GM18517 (cell line): ENCODE measurements around the gene GOLGA6L25.
"Not testable (repeated sequence)": the region's sequence is repeated elsewhere in the genome, so short reads cannot be mapped to it uniquely, and the experiment has no call there.

Experiments used
- ATAC-seq: cut with Tn5 transposase; IDR thresholded peaks from one replicate; pipeline ENCODE4 v1.9.1; 2021; ENCODE audit warnings: mild to moderate bottlenecking, moderate library complexity; ENCODE audit not compliant: unreplicated experiment

The GOLGA6L25 gene, protein sequence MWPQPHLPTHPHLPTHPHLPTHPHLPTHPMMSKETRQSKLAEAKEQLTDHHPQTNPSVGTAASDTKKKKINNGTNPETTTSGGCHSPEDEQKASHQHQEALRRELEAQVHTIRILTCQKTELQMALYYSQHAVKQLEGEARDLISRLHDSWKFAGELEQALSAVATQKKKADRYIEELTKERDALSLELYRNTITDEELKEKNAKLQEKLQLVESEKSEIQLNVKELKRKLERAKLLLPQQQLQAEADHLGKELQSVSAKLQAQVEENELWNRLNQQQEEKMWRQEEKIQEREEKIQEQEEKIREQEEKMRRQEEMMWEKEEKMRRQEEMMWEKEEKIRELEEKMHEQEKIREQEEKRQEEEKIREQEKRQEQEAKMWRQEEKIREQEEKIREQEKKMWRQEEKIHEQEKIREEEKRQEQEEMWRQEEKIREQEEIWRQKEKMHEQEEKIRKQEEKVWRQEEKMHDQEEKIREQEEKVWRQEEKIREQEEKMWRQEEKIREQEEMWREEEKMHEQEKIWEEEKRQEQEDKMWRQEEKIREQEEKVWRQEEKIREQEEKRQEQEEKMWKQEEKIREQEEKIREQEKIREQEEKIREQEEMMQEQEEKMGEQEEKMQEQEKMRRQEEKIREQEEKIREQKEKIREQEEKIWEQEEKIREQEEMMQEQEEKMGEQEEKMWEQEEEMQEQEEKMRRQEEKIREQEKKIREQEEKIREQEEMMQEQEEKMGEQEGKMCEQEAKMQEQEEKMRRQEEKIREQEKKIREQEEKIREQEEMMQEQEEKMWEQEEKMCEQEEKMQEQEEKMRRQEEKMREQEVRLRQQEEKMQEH

DNA sequence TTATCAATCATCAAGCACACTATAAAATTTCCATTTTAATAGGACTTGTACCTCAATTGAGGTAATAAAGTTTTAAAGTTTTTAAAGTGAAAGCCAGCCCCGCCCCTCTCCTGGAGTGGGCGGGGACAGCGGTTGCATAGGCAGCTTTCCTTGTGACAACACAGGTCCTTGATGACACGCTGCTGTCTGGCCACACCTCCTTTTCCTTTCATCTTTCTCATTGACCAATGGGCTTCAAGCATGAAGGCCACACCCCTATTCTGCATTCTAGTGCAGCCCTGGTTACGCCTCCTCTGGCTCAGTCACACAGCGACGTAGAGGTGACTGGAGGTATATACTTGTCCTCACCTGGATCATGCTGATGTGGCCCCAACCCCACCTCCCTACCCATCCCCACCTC is at the start of gene GOLGA6L25:
GOLGA6L25 (plus strand) TSS at position 301 of the 400 bp plus-strand sequence; CDS start at position 362, 61 bp downstream.
- not testable (repeated sequence) for ATAC-seq

DNA sequence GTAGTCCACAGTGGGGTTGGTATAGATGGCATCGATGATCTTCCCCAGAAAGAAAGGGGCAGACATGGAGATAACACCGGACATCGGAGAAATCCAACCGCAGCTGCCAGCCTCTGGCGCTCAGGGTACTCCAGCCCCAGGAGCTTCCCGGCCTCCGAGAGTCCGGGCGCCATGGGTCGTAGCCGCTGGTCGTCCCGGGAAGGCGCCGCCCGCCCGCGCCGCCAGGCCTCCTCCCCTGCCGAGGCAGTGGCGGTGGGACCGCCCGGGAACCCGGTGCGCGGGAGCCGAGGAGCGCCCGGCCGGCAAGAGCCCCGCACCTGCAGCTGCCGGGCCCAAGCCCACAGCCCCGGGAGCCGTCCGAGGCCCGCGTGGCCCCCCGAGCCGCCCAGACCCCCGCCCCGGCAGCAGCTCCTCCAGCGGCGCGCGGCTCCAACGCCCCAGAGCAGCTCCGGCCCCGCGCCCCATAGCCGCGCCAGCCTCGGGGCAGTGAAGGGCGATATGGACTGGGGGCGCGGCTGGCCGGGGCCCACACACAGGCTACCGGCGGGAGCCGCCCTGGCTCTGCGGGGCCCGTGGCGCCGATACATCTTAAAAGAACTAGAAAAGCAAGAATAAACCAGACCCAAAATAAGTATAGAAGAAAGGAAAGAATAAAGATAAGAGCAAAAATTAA is 45.0 kb upstream of the GOLGA6L25 start:
- not testable (repeated sequence) for ATAC-seq

DNA sequence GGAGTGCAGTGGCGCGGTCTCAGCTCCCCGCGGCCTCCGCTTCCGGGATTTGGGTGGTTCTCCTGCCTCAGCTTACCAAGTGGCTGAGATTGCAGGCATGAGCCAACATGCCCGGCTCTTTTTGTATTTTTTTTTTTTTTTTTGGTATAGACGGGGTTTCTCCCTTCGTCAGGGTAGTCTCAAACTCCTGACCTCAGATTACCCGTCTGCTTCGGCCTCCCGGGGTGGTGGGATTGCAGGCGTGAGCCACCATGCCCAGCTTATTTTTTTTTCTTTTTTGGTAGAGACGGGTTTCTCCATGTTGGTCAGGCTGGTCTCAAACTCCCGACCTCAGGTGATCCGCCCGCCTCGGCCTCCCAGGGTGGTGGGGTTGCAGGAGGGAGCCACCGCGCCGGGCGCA is 39.2 kb upstream of the GOLGA6L25 start:
- not testable (repeated sequence) for ATAC-seq

DNA sequence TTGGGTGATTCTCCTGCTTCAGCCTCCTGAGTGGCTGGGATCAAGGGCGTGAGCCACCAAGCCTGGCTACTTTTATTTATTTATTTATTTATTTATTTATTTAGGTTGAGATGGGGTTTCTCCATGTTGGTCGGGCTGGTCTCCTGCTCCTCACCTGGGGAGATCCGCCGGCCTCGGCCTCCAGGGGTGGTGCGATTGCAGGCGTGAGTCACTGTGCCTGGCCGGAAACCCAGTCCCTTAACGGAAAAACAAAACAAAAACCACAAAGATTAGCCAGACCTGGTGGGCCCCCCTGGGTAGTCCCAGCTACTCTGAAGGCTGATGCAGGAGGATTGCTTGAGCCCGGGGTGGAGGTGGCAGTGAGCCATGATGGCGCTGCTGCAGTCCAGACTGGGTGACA is 38.2 kb upstream of the GOLGA6L25 start:
- not testable (repeated sequence) for ATAC-seq

DNA sequence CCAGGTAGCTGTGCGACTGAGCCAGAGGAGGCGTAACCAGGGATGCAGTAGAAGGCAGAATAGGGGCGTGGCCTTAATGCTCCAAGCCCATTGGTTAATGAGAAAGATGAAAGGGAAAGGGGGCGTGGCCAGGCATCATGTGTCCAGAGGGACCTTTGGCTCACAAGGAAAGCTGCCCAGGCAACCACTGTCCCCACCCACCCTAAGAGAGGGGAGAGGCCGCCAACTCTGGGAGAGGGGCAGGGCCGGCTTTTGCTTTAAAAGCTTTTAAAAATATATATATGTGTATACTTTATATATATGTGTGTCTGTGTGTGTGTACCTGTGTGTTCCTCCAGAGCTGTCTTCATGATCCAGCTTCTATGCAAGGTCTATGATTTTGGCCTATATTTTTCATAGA is 20.4 kb upstream of the GOLGA6L25 start, which contains the start of gene GOLGA8G:
GOLGA8G (minus strand) TSS at position 18 of the 400 bp plus-strand sequence. CDS start 62 bp downstream, outside the sequence.
- not testable (repeated sequence) for ATAC-seq

DNA sequence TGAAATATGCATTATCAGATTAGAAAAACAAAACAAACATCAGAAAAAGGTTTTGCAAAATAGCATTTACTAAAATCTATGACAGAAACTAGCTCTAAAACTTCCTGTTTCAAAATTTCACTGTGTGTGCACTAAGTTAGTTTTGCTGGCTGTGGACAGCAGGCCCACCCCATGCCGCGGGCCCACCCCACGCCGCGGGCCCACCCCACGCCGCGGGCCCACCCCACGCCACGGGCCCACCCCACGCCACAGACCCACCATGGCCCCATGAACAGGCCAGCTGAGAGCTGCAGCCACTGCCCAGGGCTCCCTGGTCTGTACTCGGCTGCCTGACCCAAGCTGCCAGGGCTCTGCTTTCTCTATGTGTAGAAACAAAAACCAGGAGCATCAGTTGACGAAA is 20.0 kb downstream of the GOLGA6L25 start:
- not testable (repeated sequence) for ATAC-seq

DNA sequence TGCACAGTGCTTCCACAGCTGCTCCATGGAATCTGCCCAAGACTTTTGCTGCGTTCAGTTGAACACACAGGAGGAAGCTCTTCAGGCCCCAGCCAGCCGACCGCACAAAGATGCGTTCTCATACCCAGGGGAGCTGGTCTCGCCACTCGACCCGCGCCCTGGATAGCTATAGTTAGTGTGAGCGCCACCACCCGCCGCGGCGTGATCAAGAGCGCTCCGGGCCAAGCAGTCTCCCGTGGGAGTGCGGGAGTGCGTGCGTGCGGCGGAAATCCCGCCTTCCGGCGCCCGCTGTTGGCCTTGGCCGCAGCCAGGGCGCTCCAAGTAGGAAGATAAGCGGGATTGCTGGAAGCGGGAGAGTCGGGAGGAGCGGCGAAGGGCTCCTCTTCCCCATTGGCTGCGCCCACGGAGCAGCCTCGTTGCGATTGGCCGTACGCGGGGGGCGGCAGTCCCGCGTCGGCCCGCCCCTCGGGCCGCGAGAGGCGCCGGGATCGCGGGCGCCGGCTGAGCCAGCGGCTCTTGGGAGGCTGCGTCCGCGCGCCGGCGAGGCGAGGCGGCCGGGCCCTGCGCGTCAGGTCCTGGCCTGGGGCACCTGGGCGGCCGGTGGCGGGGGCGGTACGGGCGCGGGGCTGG is 35.7 kb downstream of the GOLGA6L25 start:
- ATAC-seq, result not testable (repeated sequence)

DNA sequence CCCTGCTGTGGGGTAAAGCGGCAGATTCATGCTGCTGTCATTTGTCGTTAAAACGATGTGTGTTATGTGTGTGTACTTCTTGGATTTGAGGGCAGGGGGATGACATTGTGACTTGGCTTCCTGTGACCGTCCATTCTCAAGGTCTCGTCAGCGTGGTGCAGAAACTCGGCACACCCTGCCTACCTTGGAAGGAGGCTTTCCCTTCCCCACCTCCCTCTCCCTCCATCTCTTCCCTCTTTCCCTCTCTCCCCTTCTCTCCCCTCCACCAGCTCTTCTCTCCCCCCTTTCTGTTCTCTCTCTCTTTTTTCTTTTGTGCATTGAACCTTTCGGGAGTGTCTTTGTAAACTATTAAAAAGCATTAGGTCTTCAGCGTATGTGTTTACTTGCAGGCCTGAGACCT is 36.4 kb downstream of the GOLGA6L25 start:
- not testable (repeated sequence) for ATAC-seq

DNA sequence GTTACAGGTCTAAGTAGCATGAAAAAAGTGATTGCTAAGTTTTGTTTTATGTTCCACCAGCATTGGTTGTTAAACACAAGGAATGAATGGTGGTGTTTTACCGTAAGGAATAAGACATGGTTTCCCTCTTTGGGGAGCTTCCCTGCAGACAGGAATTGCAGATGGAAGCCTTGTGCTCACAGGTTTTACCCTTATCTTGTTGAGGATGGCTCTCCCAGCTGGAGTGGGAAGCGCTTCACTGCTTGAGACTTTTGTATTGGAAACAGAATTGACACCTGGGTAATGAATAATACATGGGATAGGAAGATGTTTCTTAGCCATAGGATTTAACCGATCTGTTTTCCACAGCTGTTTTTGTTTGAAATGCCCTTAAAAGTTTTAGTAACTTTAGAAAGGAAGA is 39.0 kb downstream of the GOLGA6L25 start:
- ATAC-seq, result not testable (repeated sequence)

DNA sequence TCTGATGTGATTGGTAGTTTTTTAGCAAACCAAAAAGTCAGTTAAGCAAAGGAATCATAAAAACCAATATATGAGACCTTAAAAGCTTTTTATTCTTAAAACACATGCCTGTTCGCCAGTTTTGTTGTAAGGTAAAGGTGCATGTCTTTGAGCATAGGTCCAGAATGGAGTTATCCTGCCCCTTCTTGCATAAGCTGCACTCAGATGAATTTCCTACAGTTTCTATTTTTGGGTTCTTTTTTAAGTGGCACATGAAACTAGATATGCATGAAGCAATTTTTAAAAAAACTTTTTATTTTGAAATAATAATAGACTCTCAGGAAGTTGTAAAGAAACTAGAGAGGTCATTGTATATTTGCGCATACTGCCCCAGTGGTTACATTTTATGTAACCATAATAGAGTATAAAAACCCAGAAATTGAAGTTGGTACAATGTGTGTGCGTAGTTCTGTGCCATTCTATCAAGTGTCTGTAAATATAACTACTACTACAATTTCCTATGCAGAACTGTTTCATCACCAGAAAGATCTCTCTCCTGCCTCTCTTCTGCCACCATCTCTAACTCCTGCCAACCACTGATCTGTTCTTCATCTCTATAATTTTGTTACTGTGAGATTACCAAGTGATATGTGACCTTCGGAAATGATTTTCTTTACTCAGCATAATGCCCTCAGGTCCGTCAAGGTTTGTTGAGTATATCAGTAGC is 40.2 kb downstream of the GOLGA6L25 start:
- not testable (repeated sequence) for ATAC-seq

DNA sequence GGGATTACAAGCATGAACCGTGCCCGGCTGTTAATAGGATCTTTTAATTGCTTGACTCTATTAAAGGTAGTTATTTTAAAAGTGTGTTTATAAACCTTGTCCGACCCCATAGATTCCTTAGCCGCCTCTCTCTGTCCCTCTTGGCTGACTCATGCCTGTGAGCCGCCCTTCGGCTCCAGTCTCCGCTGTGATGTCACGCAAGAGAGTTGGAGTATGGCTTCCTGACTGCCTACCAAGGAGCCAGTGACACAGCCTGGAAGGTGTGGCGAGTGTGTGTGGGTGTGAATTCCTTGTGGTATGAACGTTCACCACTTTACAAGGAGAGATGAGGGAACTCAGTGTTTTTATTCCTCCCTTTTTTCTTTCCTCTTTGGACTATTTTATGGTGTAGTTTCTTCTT is 44.1 kb downstream of the GOLGA6L25 start:
- not testable (repeated sequence) for ATAC-seq

DNA sequence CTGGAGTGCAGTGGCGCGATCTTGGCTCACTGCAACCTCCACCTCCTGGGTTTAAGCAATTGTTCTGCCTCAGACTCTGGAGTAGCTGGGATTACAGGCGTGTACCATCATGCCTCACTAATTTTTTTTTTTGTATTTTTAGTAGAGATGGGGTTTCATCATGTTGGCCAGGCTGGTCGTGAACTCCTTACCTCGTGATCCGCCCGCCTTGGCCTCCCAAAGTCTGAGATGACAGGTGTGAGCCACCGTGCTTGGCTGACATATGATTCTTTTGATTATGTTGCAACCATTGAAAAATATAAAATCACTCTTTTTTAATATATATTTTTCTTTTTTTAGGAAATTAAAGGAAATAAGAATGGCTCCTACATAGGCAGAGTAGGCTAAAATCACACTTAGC is 44.8 kb downstream of the GOLGA6L25 start:
- not testable (repeated sequence) for ATAC-seq

DNA sequence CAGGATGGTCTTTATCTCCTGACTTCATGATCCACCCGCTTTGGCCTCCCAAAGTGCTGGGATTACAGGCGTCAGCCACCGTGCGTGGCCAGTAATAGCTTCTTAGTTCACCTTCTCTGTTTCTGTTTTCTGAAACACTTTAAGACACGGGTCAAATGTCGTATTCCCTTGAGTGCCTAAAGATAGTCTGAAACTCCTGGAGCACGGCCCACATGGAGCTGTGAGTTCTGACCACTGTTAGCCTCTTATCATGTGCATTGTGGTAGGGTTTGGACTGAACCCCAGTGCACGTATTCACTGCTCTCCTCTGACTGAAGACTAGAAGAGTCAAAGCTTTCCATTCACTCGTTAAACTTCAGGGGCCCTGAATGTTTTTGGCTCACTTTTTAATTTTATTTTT is 48.8 kb downstream of the GOLGA6L25 start:
- not testable (repeated sequence) for ATAC-seq
